Rectal smooth muscle tissue (tissue), 1 donor: ENCODE data around the gene PELI2.

ENCODE experiments used
- H3K27ac ChIP-seq: one replicate; pipeline ENCODE4 v1.7.0; 2013; ENCODE audit warnings: low read depth, low read length, inconsistent platforms
- H3K27me3 ChIP-seq: one replicate; pipeline ENCODE4 v1.7.0; 2013; ENCODE audit warnings: low read length; ENCODE audit not compliant: control insufficient read depth, insufficient read depth
- H3K36me3 ChIP-seq: one replicate; pipeline ENCODE4 v1.7.0; 2013; ENCODE audit warnings: low read length; ENCODE audit not compliant: control insufficient read depth, insufficient read depth
- H3K4me1 ChIP-seq: one replicate; pipeline ENCODE4 v1.7.0; 2013; ENCODE audit warnings: low read length; ENCODE audit not compliant: control insufficient read depth, insufficient read depth
- H3K4me3 ChIP-seq: one replicate; pipeline ENCODE4 v1.7.0; 2013; ENCODE audit warnings: low read length
- H3K9ac ChIP-seq: one replicate; pipeline ENCODE4 v1.7.0; 2013; ENCODE audit warnings: low read length

Gene PELI2

GRCh38 chr14:56185992-56186391 lies 67.8 kb downstream of the PELI2 start:
- Histone ChIP-seq H3K4me1 (no peaks in the 10 kb centered on the region), H3K4me3 (no peak overlapping the region), H3K9ac (no peak overlapping the region), H3K36me3 (no peaks in the 10 kb centered on the region), H3K27ac (no peak overlapping the region), H3K27me3 (no peaks in the 10 kb centered on the region)

- H3K36me3 ChIP-seq: no peaks in the 10 kb centered on the region
- no peak overlapping the region for H3K27ac ChIP-seq
These were observed 69.5 kb downstream of the PELI2 start for GRCh38 chr14:56187736-56188135.

DNA sequence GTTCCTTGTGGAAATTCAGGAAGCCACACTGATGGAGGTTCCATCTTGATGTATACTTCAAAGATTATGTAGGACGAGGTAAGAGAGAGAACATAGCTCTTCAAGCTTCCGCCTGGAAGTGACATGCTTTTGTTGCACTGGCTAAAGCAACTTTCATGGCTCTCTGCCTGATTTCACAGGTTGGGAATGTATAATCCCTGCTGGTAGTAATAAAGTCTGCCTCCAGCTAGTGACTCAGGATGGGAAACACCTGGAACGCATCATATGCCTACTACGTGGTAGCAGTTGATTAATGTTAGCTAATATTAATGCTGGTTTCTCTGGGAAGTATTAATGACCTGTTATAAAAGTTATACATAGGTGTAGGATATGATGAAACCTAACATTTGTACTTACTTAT lies 71.1 kb downstream of the PELI2 start:
- no peak overlapping the region for H3K9ac ChIP-seq
- H3K4me3 ChIP-seq: no peak overlapping the region
- H3K4me1 ChIP-seq: no peaks in the 10 kb centered on the region
- no peaks in the 10 kb centered on the region for H3K36me3 ChIP-seq
- H3K27ac ChIP-seq: no peak overlapping the region
- no peaks in the 10 kb centered on the region for H3K27me3 ChIP-seq

More at GRCh38 chr14:56187736-56188135, 69.5 kb downstream of the PELI2 start:
- H3K4me3 ChIP-seq: no peak overlapping the region
- no peaks in the 10 kb centered on the region for H3K27me3 ChIP-seq
- H3K4me1 ChIP-seq: no peaks in the 10 kb centered on the region
- H3K9ac ChIP-seq: no peak overlapping the region

- no peaks in the 10 kb centered on the region for H3K36me3 ChIP-seq
- H3K4me3 ChIP-seq: no peak overlapping the region
- H3K4me1 ChIP-seq: peaks cover 2% of the 10 kb centered on the region
- H3K27me3 ChIP-seq: no peaks in the 10 kb centered on the region
- H3K27ac ChIP-seq: no peak overlapping the region
- no peak overlapping the region for H3K9ac ChIP-seq
These were observed 75.1 kb downstream of the PELI2 start for GRCh38 chr14:56193347-56193746.

GRCh38 chr14:56194042-56194441 lies 75.8 kb downstream of the PELI2 start:
- no peaks in the 10 kb centered on the region for H3K36me3 ChIP-seq
- no peak overlapping the region for H3K9ac ChIP-seq
- no peaks in the 10 kb centered on the region for H3K27me3 ChIP-seq
- H3K4me3 ChIP-seq: no peak overlapping the region
- peaks cover 8% of the 10 kb centered on the region for H3K4me1 ChIP-seq
- no peak overlapping the region for H3K27ac ChIP-seq

- Histone ChIP-seq H3K27me3 (no peaks in the 10 kb centered on the region), H3K4me3 (no peak overlapping the region), H3K9ac (no peak overlapping the region), H3K4me1 (peaks cover 17% of the 10 kb centered on the region), H3K36me3 (no peaks in the 10 kb centered on the region), H3K27ac (no peak overlapping the region)
These were observed 77.0 kb downstream of the PELI2 start for GRCh38 chr14:56195223-56195622.

DNA sequence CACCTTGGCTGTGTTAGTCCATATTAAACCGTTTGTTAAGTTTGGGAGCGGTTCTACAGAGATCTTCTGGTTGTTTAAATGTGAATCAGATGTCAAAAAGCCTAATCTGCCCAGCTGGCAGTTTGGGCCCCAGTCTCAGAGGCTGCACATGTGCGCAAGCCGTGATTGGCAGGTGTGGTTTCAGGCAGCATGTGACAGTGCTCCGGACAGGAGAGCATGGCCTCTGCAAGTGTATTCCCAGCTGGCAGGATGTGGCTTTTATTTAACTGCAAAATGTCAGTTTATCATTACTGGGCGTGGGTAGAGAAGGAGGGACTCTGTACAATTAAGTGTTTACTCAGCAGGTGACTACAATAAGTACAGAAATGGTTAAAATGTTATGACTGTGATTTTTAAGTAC lies 77.5 kb downstream of the PELI2 start:
- Histone ChIP-seq H3K9ac (no peak overlapping the region), H3K27ac (no peak overlapping the region), H3K4me3 (no peak overlapping the region), H3K36me3 (no peaks in the 10 kb centered on the region), H3K27me3 (no peaks in the 10 kb centered on the region), H3K4me1 (peaks cover 21% of the 10 kb centered on the region)

DNA sequence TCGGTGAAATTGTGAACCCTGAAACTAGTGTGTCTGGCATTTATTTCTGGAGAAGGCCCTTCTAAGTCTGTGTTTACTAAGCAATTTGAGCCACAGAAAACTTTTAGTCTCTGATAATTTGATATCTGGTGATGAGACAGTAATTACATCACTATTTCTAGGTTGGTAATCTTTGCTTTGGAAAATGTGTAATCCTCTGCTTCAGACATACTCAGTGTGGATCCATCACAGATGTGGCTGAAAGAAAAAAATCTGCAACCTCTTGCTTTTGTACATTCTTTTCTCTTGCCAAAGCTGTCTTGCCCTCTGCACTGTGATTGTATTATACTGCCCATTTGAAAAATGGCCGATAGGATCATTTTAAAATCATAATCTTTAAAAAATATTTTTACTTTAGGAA lies 78.1 kb downstream of the PELI2 start:
- no peak overlapping the region for H3K4me3 ChIP-seq
- no peaks in the 10 kb centered on the region for H3K27me3 ChIP-seq
- H3K9ac ChIP-seq: no peak overlapping the region
- H3K4me1 ChIP-seq: peaks cover 21% of the 10 kb centered on the region
- no peaks in the 10 kb centered on the region for H3K36me3 ChIP-seq
- no peak overlapping the region for H3K27ac ChIP-seq

DNA sequence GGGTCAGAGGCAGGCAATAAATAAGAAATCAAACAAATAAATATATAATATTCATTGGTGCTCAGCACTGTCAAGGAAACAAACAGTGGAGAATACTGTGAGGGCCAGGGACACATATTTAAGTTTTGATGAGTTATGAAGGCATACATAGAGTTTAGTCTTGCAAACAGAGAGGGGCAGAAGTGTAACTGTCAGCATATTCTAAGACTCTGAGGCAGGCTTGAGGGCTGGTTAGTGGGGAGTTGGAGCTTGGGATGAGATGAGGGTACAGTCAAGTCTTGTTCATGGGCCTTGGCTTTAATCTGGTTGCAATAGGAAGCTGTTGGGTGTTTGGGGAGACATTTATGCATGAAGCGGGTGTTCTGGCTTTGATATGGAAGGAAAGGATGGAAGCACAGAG lies 78.9 kb downstream of the PELI2 start:
- H3K27me3 ChIP-seq: no peaks in the 10 kb centered on the region
- H3K9ac ChIP-seq: no peak overlapping the region
- no peaks in the 10 kb centered on the region for H3K36me3 ChIP-seq
- H3K27ac ChIP-seq: no peak overlapping the region
- H3K4me1 ChIP-seq: peaks cover 21% of the 10 kb centered on the region
- H3K4me3 ChIP-seq: no peak overlapping the region

DNA sequence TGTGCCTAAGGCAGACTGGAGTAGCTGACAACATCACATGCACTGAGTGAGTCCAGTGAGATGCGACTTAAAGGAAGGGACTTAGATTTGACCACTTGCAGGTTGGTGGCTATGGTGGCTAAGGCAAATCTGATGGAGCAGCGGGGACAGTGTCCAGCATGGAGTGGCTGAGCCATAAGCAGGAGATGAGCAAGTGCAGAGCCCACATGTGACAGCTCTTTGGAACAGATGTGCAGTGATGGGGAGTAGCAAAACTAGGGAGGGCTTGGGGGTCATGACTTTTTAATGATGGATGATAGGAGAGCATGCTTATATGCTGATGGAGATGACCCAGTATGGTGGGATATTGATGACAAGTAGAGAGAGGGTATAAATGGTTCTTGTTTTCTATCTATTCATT lies 80.2 kb downstream of the PELI2 start:
- Histone ChIP-seq H3K9ac (no peak overlapping the region), H3K36me3 (no peaks in the 10 kb centered on the region), H3K27me3 (no peaks in the 10 kb centered on the region), H3K4me1 (peaks cover 21% of the 10 kb centered on the region), H3K4me3 (no peak overlapping the region), H3K27ac (peak overlapping the region; percentile 83)

DNA sequence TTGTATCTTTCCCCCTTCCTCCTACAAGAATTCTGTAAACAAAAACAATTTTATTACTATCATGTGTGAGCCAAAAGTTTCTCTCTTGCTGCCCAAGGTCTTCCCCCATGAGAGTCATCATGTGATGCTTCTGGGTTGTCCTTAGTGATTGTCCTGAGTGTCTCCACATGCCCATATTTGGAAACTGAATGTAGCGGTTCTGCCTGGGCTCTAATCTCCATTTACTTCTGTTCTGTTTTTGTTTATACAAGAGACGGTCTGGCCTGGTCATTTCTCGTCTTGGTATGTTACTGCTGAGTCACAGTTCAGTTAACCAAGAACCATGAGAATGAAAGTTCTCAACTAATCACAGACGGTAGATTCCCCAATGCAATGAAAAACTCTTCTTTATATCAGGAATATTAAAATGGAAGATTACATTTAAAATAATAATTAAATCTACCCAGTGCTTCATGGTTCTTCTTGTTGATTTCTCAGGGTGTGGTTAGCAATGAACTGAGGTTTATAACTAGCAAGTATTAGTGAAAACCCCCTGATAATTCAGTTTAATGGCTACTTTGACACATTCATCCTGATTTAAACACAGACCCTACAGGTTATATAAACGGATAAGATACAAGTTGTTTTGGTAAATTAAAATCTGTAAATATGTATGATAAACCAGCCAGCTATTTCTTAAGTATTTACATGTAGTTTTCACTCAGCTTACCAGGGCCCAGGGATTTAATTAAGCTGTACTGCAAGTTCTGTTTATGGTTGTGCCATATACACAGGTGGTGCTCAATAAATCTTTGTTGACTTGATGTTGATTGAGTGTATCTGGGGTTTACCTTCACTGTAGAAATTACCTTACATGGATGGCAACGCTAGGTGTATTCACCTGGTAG lies 81.1 kb downstream of the PELI2 start:
- H3K27ac ChIP-seq: peak overlapping the region; percentile 83
- H3K4me1 ChIP-seq: peaks cover 21% of the 10 kb centered on the region
- H3K27me3 ChIP-seq: no peaks in the 10 kb centered on the region
- H3K36me3 ChIP-seq: no peaks in the 10 kb centered on the region
- H3K9ac ChIP-seq: no peak overlapping the region
- peak overlapping the region; percentile 34 for H3K4me3 ChIP-seq

GRCh38 chr14:56199982-56200577 lies 81.9 kb downstream of the PELI2 start:
- H3K4me1 ChIP-seq: peaks cover 21% of the 10 kb centered on the region

DNA sequence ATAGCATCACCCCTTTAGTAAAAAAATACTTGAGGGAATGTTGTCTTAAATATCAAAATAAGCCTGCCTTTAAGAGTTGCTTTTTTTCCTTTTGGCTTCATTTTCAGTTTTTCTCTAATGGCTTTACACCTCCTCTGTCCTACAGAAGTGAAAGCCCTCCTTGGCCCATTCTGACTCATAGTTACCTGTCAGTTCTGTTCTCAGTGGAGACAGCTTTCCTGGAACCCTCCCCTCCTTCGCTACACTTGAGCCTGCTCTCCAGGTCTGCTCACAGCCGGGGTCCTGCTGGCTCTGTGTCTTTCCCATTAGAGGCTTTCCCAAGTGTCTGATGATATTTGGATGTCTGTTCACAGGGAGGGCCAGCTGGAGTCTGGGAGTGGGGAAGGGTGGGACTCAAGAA lies 84.0 kb downstream of the PELI2 start:
- no peaks in the 10 kb centered on the region for H3K27me3 ChIP-seq
- no peak overlapping the region for H3K27ac ChIP-seq
- peaks cover 21% of the 10 kb centered on the region for H3K4me1 ChIP-seq
- H3K36me3 ChIP-seq: no peaks in the 10 kb centered on the region
- H3K4me3 ChIP-seq: no peak overlapping the region
- H3K9ac ChIP-seq: no peak overlapping the region

More at GRCh38 chr14:56199982-56200577, 81.9 kb downstream of the PELI2 start:
- H3K9ac ChIP-seq: no peak overlapping the region
- peak overlapping the region; percentile 34 for H3K4me3 ChIP-seq
- H3K36me3 ChIP-seq: no peaks in the 10 kb centered on the region
- peak overlapping the region; percentile 83 for H3K27ac ChIP-seq
- no peaks in the 10 kb centered on the region for H3K27me3 ChIP-seq
